GM12878 (cell line): ENCODE data around the gene ALOXE3. TPM values are rescaled to one million over a fixed set of nuclear protein-coding genes. Genes with fewer than 3 reads are reported as not detected.

Experiments
- ATAC-seq: fragments of 200-7000 bp; cut with Tn5 transposase; 3 replicates; pipeline ENCODE4 v1.9.1; 2020; ENCODE audit warnings: mild to moderate bottlenecking, moderate library complexity
- BruUV-seq: library from RNA; stranded (reverse); fragments of 400-500 nt; replicated peaks from 2 replicates; lab custom pipeline; 2021; lab: Mats Ljungman, UMichigan
- CTCF ChIA-PET: fragments of 300-600 bp; sonication (Branson Sonifier 250); formaldehyde crosslinking; extraction: SDS; loops from one replicate; lab custom pipeline; 2021; ENCODE audit warnings: inconsistent platforms; lab: Yijun Ruan, JAX
- POLR2A ChIA-PET: fragments of 350-600 bp; formaldehyde crosslinking; extraction: SDS; loops from one replicate; lab custom pipeline; 2021; ENCODE audit warnings: inconsistent platforms; lab: Charles Lee
- RAD21 ChIA-PET: fragments of 300-600 bp; sonication (Branson Sonifier 250); formaldehyde crosslinking; loops from one replicate; lab custom pipeline; 2023; ENCODE audit warnings: antibody characterized with exemption; ENCODE audit not compliant: unreplicated experiment; lab: Charles Lee
- SMC1A ChIA-PET: fragments of 300-600 bp; sonication (Branson Sonifier 250); formaldehyde crosslinking; loops from one replicate; lab custom pipeline; 2023; ENCODE audit not compliant: unreplicated experiment, uncharacterized antibody; lab: Charles Lee
- DNase-seq: peaks from one replicate; pipeline ENCODE4 v3.0.0-alpha.2; 2011; ENCODE audit warnings: low read depth, low spot score
- FAIRE-seq: peaks from 3 replicates; lab custom pipeline; 2011; peaks lifted over from hg19 to GRCh38; lab: Jason Lieb, UNC
- H2AFZ ChIP-seq: 2 replicates; pipeline ENCODE4 v1.6.0; 2011; ENCODE audit warnings: low read depth, low read length, control low read depth; ENCODE audit not compliant: control insufficient read depth
- H3K27ac ChIP-seq: 2 replicates; pipeline ENCODE4 v1.5.1; 2011; ENCODE audit warnings: control low read depth; ENCODE audit not compliant: control insufficient read depth, insufficient read depth
- H3K27me3 ChIP-seq, 2 experiments: replicated peaks in 1 of 2; 2 replicates each; pipeline versions ENCODE4 v1.6.0 to v1.6.1; 2011; ENCODE audit warnings: low read length in 1 of 2; ENCODE audit not compliant: control insufficient read depth in 2 of 2, insufficient read depth in 2 of 2
- H3K36me3 ChIP-seq, 2 experiments: 2 replicates each; pipeline ENCODE4 v1.5.1; 2011; ENCODE audit warnings: low read length in 1 of 2; ENCODE audit not compliant: control insufficient read depth in 2 of 2, insufficient read depth in 2 of 2
- H3K4me1 ChIP-seq: 2 replicates; pipeline ENCODE4 v1.6.1; 2011; ENCODE audit warnings: mild to moderate bottlenecking, low read length, moderate library complexity, mixed read lengths; ENCODE audit not compliant: control insufficient read depth, insufficient read depth
- H3K4me2 ChIP-seq: 2 replicates; pipeline ENCODE4 v1.6.0; 2011; ENCODE audit warnings: control low read depth; ENCODE audit not compliant: control insufficient read depth, insufficient read depth
- H3K4me3 ChIP-seq: fragments of 200-600 bp; sonication (generic); 2 replicates; pipeline ENCODE4 v1.5.1; 2016
- H3K79me2 ChIP-seq: 2 replicates; pipeline ENCODE4 v1.6.0; 2011; ENCODE audit warnings: low read length; ENCODE audit not compliant: control insufficient read depth, insufficient read depth
- H3K9ac ChIP-seq: 2 replicates; pipeline ENCODE4 v1.8.0; 2011; ENCODE audit warnings: low read length, control low read depth, mixed read lengths; ENCODE audit not compliant: control insufficient read depth, insufficient read depth
- H3K9me3 ChIP-seq: replicated peaks from 3 replicates; pipeline ENCODE4 v1.5.1; 2011; ENCODE audit warnings: mild to moderate bottlenecking, low read length; ENCODE audit not compliant: control insufficient read depth, insufficient read depth
- H4K20me1 ChIP-seq: 2 replicates; pipeline ENCODE4 v1.6.0; 2011; ENCODE audit not compliant: control insufficient read depth, insufficient read depth
- POLR2A ChIP-seq: IDR thresholded peaks from 2 replicates; pipeline ENCODE4 v1.6.1; 2011; ENCODE audit warnings: low read depth, mild to moderate bottlenecking, low read length
- POLR2AphosphoS5 ChIP-seq: IDR thresholded peaks from 2 replicates; pipeline ENCODE4 v1.6.1; 2011; ENCODE audit warnings: mild to moderate bottlenecking, low read length, inconsistent platforms
- STAT3 ChIP-seq: IDR thresholded peaks from 2 replicates; pipeline ENCODE4 v1.6.1; 2011; ENCODE audit warnings: low read depth, low read length, improper control_type of control experiment
- TARDBP ChIP-seq: IDR thresholded peaks from 2 replicates; pipeline ENCODE4 v1.6.1; 2016; ENCODE audit warnings: borderline replicate concordance
- ZBED1 ChIP-seq: IDR thresholded peaks from 2 replicates; pipeline ENCODE4 v1.6.1; 2016; ENCODE audit warnings: borderline replicate concordance
- ZZZ3 ChIP-seq: IDR thresholded peaks from 2 replicates; pipeline ENCODE4 v1.6.1; 2011; ENCODE audit warnings: low read depth; ENCODE audit not compliant: control insufficient read depth, insufficient read length
- WGBS: methylation state at CpG from one replicate; pipeline ENCODE4 v1.1.6; 2016; ENCODE audit warnings: low lambda C conversion rate; ENCODE audit not compliant: insufficient replicate concordance, insufficient coverage; ENCODE audit errors: missing lambda C conversion rate; 5-methylcytosine and 5-hydroxymethylcytosine counted together
- in situ Hi-C: fragments of 300-500 bp; cut with MboI; formaldehyde crosslinking; loops from 9 replicates; pipeline ENCODE4 v1.14.3; 2018; ENCODE audit warnings: mixed read lengths
- intact Hi-C: fragments of 100-400 bp; cut with micrococcal nuclease; formaldehyde crosslinking; loops from one replicate; pipeline ENCODE4 v1.14.2; 2022; ENCODE audit not compliant: unreplicated experiment
- polyA plus RNA-seq, 11 experiments: library from polyadenylated mRNA; depleted of rRNA in 4 of 11; unstranded in 6 of 11; stranded (reverse) in 5 of 11; fragments of >200 nt; fragmentation: Nextera tagmentation in 4 of 11; fragmentation: Illumina TruSeq in 1 of 11; extraction: Ambion mirVana in 4 of 11; extraction: Trizol in 1 of 11; gene quantifications; 1 replicate in 1 of 11; 2 replicates in 10 of 11; pipeline versions ENCODE4 v1.2.1 to v1.2.3, GENCODE V29; 2011 to 2016; ENCODE audit warnings: inconsistent platforms in 2 of 11, missing spikeins in 2 of 11, low read depth in 1 of 11
- total RNA-seq, 4 experiments: library from RNA; depleted of rRNA in 3 of 4; stranded (reverse); fragments of >200 nt in 3 of 4; fragmentation: Illumina TruSeq in 1 of 4; extraction: Trizol in 1 of 4; gene quantifications; 2 replicates each; pipeline versions ENCODE4 v1.2.1 to v1.2.3, GENCODE V29; 2013 to 2021

Gene ALOXE3
- total and polyA plus RNA-seq, 10 of the 15 experiments (the other 5 are each of a cell fraction or from before 2014, with no cell fraction given), result 0.04 TPM; not detected in 9

DNA sequence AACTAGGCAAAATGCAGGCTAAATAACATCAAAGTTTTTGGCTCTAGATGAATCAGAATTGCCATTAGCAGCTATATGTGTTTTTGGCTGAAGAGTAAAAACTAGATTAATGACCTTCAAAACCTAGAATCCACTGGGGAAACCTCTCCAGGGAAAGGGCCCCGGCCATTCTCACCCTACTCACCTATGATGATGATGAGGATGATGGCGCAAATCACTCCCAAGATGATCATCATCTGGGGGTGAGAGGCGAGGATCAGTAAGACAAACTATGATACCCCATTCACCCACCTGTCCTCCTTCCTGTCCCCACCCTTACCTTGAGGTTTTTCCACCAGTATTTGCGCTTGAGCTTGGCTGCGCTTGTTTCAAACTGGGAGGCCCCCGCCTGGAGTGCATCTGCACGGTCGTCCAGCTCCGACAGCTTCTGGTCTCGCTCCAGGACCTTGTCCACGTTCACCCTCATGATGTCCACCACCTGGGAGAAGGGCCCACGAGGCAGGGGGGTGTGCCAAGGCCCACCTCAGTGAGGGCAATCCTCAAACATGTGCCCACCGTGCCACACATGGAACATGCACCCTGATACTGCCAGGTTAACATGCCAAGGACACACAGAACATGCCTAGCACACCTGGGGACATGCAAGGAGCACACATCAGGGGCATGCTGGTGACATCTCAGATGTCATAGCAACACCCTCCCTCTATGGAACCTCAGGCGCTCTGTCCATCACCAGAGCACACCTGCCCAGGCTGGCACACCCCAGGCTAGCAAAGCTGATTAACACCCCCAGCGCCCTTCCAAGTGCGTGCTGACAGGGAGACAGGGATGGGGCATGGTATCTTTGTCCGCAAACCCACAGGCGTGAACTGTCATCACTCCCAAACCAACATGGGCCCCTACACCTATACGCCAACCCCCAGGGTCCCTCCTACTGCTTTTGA is 43.2 kb upstream of the ALOXE3 start:
- peak overlapping the region; percentile 87 for H3K27ac ChIP-seq
- TF ChIP-seq POLR2A (peak; percentile 66), POLR2AphosphoS5 (peak; percentile 25; the same call in 1 of the 2 replicates), STAT3 (no peak), ZBED1 (no peak), ZZZ3 (no peak), TARDBP (no peak)
- peaks cover 33% of the 10 kb centered on the region for H3K4me1 ChIP-seq
- in situ Hi-C loops (no loop called here), intact Hi-C loops (loop anchor here (5.0 kb wide), 1 partner anchor 99 kb away; no protein-coding TSS in a partner anchor)
- no peaks in the 10 kb centered on the region for H3K9me3 ChIP-seq
- H3K4me2 ChIP-seq, result peak overlapping the region; percentile 100
- SMC1A ChIA-PET, result interaction anchor here (0.7 to 2.7 kb wide), 12 partner anchors 11 to 139 kb away, joined by 3 to 15 read pairs (median 4); no protein-coding TSS in a partner anchor
- H2AFZ ChIP-seq, result no peak overlapping the region
- RAD21 ChIA-PET, result interaction anchor here (1.1 to 2.2 kb wide), 4 partner anchors 35 to 60 kb away, joined by 3 to 9 read pairs (median 4); no protein-coding TSS in a partner anchor
- H3K36me3 ChIP-seq, result peaks cover 0 to 5% of the 10 kb centered on the region in 2 experiments; a peak in 1 of 4 replicates
- POLR2A ChIA-PET, result interaction anchor here (0.9 to 2.6 kb wide), 5 partner anchors 9 to 25 kb away, joined by 3 to 12 read pairs (median 4); partner anchors contain the start of gene PER1
- H4K20me1 ChIP-seq, result no peaks in the 10 kb centered on the region
- DNase-seq, result no peak
- 47% methylated on average over 19 of the region's 19 CpGs for WGBS
- no peaks in the 10 kb centered on the region for H3K27me3 ChIP-seq
- peak; percentile 3 for ATAC-seq
- CTCF ChIA-PET, result interaction anchor here (0.8 to 2.3 kb wide), 11 partner anchors 12 to 172 kb away, joined by 3 to 11 read pairs (median 5); no protein-coding TSS in a partner anchor
- H3K79me2 ChIP-seq, result peaks cover 24% of the 10 kb centered on the region
- peak overlapping the region; percentile 95 for H3K4me3 ChIP-seq
- TSS peak; percentile 82 for BruUV-seq
- H3K9ac ChIP-seq, result peak overlapping the region; percentile 91
- no peak for FAIRE-seq
